Endothelial cell of umbilical vein (primary cell): ENCODE data around the gene ST6GAL1.
A peak's percentile ranks its signal among the peaks of the same experiment; 100 is the strongest.

Source experiments
- EZH2 ChIP-seq: IDR thresholded peaks from 2 replicates; pipeline ENCODE4 v1.6.1; 2012; ENCODE audit warnings: borderline replicate concordance, low read depth, mild to moderate bottlenecking, moderate library complexity, low read length, inconsistent platforms; ENCODE audit not compliant: severe bottlenecking
- JUN ChIP-seq: IDR thresholded peaks from 2 replicates; pipeline ENCODE4 v1.6.1; 2011; ENCODE audit warnings: borderline replicate concordance, low read depth; ENCODE audit not compliant: insufficient read length, insufficient read depth
- MAX ChIP-seq: IDR thresholded peaks from 2 replicates; pipeline ENCODE4 v1.6.1; 2011; ENCODE audit not compliant: insufficient read depth, insufficient read length
- POLR2A ChIP-seq: IDR thresholded peaks from 2 replicates; pipeline ENCODE4 v1.6.1; 2012; ENCODE audit warnings: low read depth, mild to moderate bottlenecking, control low read depth, low read length
- POLR2AphosphoS5 ChIP-seq: IDR thresholded peaks from 2 replicates; pipeline ENCODE4 v1.6.1; 2012; ENCODE audit warnings: low read depth, mild to moderate bottlenecking, control low read depth, low read length, moderate library complexity; ENCODE audit not compliant: insufficient read depth
- TF ChIP-seq, protein P1 (sequence below), 2 donors: IDR thresholded peaks; 1 replicate in 1 of 2; 2 replicates in 1 of 2; pipeline ENCODE4 v1.5.1; 2011; ENCODE audit warnings: low read length in 2 of 2, mild to moderate bottlenecking in 2 of 2, moderate library complexity in 2 of 2, control low read depth in 1 of 2, inconsistent platforms in 1 of 2, low read depth in 1 of 2; ENCODE audit not compliant: insufficient read depth in 1 of 2; ENCODE audit errors: extremely low read depth in 1 of 2

DNA sequence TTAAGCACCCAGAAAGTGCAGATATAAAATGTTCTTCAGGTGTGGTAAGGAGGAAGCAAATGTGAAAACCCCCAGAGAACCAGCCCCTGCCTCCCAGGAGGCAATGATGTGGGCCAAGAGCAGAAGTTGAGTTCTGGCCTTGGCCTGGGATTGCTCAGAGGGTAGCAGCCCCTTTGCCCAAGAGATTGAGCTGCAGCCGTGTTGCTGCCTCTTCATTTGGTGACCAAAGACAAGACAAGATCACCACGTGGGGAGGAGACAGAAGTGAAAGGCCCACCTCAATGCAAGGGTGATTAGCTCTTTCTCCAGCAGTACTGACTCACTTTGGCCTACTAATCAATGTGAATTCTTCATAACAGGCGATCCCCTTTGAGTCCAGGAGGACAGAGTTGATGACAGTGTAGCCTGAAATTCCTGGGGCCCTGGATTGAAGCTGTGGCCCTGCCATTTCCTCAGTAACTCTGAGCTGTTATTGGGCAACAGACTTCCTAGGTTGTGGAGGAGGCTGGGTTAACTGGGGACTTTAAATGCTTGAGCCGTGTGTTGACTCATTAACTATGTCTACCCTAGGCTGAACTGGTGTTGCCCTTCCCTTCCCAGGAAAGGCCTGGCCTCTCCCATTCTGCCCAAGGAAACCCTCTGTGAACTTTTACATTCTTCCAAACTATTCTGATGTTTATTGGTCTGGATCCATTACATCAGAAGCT is 86.5 kb downstream of the ST6GAL1 start:
- TF ChIP-seq EZH2 (no peak), JUN (peak; percentile 19), POLR2AphosphoS5 (peak; percentile 76), POLR2A (peak; percentile 27), MAX (no peak)
- TF ChIP-seq, protein P1, sequence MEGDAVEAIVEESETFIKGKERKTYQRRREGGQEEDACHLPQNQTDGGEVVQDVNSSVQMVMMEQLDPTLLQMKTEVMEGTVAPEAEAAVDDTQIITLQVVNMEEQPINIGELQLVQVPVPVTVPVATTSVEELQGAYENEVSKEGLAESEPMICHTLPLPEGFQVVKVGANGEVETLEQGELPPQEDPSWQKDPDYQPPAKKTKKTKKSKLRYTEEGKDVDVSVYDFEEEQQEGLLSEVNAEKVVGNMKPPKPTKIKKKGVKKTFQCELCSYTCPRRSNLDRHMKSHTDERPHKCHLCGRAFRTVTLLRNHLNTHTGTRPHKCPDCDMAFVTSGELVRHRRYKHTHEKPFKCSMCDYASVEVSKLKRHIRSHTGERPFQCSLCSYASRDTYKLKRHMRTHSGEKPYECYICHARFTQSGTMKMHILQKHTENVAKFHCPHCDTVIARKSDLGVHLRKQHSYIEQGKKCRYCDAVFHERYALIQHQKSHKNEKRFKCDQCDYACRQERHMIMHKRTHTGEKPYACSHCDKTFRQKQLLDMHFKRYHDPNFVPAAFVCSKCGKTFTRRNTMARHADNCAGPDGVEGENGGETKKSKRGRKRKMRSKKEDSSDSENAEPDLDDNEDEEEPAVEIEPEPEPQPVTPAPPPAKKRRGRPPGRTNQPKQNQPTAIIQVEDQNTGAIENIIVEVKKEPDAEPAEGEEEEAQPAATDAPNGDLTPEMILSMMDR (IDR thresholded peaks at IDR 0.05; ENCODE audit: extremely low read depth in 1 of 2, insufficient read depth in 1 of 2, low read depth in 1 of 2, low read length in 2 of 2), result no peak
